HepG2 (cell line): ENCODE measurements around the gene VPS9D1. TPM values are rescaled to one million over a fixed set of nuclear protein-coding genes. Genes with fewer than 3 reads are reported as not detected.
A peak's percentile ranks its signal among the peaks of the same experiment; 100 is the strongest.
"Not testable (repeated sequence)": the region's sequence is repeated elsewhere in the genome, so short reads cannot be mapped to it uniquely, and the experiment has no call there.

Experiments
- ATAC-seq: fragments of 200-7000 bp; cut with Tn5 transposase; 3 replicates; pipeline ENCODE4 v1.9.1; 2020; ENCODE audit warnings: mild to moderate bottlenecking, moderate library complexity
- BruUV-seq: library from RNA; stranded (reverse); fragments of 400-500 nt; replicated peaks from 2 replicates; lab custom pipeline; 2021; lab: Mats Ljungman, UMichigan
- CTCF ChIA-PET: fragments of 300-600 bp; formaldehyde crosslinking; extraction: SDS; loops from one replicate; lab custom pipeline; 2021; ENCODE audit warnings: low total read pairs, inconsistent platforms, low intra/inter-chr PET ratio; lab: Yijun Ruan, JAX
- POLR2A ChIA-PET: fragments of 350-600 bp; sonication (Branson Sonifier 250); formaldehyde crosslinking; loops from one replicate; lab custom pipeline; 2020; ENCODE audit warnings: antibody characterized with exemption, inconsistent platforms; lab: Yijun Ruan, JAX
- DNase-seq: peaks from one replicate; pipeline ENCODE4 v3.0.0-alpha.2; 2015; ENCODE audit warnings: low spot score
- FAIRE-seq: peaks from 3 replicates; lab custom pipeline; 2011; peaks lifted over from hg19 to GRCh38; lab: Jason Lieb, UNC
- H2AFZ ChIP-seq: one replicate; pipeline ENCODE4 v1.6.1; 2011; ENCODE audit warnings: low read length, inconsistent platforms
- H3K27ac ChIP-seq: fragments of 300-600 bp; 3 replicates; pipeline ENCODE4 v1.8.0; 2011; ENCODE audit warnings: mixed run types, mild to moderate bottlenecking, mixed read lengths, low read length, inconsistent platforms; ENCODE audit not compliant: insufficient read depth; ENCODE audit errors: extremely low read length
- H3K27me3 ChIP-seq, 2 experiments: fragments of 200-600 bp in 1 of 2; 2 replicates in 1 of 2; 3 replicates in 1 of 2; pipeline versions ENCODE4 v1.6.0 to v1.8.0; 2011; ENCODE audit warnings: low read length in 2 of 2, mild to moderate bottlenecking in 2 of 2, moderate library complexity in 2 of 2, inconsistent platforms in 1 of 2; ENCODE audit not compliant: insufficient read depth in 2 of 2, control insufficient read depth in 1 of 2
- H3K36me3 ChIP-seq, 2 experiments: fragments of 200-600 bp in 1 of 2; replicated peaks in 1 of 2; 2 replicates in 1 of 2; 3 replicates in 1 of 2; pipeline versions ENCODE4 v1.5.1 to v1.8.0; 2011; ENCODE audit warnings: low read length in 2 of 2, inconsistent platforms in 1 of 2; ENCODE audit not compliant: insufficient read depth in 2 of 2, control insufficient read depth in 1 of 2
- H3K4me1 ChIP-seq: 2 replicates; pipeline ENCODE4 v1.5.1; 2012; ENCODE audit warnings: low read length, inconsistent platforms; ENCODE audit not compliant: insufficient read depth
- H3K4me2 ChIP-seq: 2 replicates; pipeline ENCODE4 v1.6.0; 2011; ENCODE audit warnings: low read depth, low read length, inconsistent platforms
- H3K4me3 ChIP-seq, 3 experiments: fragments of 200-600 bp in 1 of 3; sonication (generic), shearing (Covaris generic) in 1 of 3; replicated peaks in 1 of 3; 2 replicates each; pipeline ENCODE4 v1.5.1; 2011 to 2016; ENCODE audit warnings: low read length in 3 of 3, inconsistent platforms in 2 of 3, low read depth in 2 of 3, mild to moderate bottlenecking in 2 of 3, control low read depth in 1 of 3, mixed read lengths in 1 of 3; ENCODE audit not compliant: insufficient read depth in 1 of 3
- H3K79me2 ChIP-seq: one replicate; pipeline ENCODE4 v1.6.1; 2011; ENCODE audit warnings: low read length, inconsistent platforms; ENCODE audit not compliant: insufficient read depth
- H3K9ac ChIP-seq: 2 replicates; pipeline ENCODE4 v1.6.0; 2011; ENCODE audit warnings: mild to moderate bottlenecking, low read depth, low read length, inconsistent platforms; ENCODE audit not compliant: insufficient read depth
- H3K9me3 ChIP-seq: 2 replicates; pipeline ENCODE4 v1.5.1; 2012; ENCODE audit warnings: mild to moderate bottlenecking, low read length
- H4K20me1 ChIP-seq: 2 replicates; pipeline ENCODE4 v1.6.0; 2011; ENCODE audit warnings: inconsistent platforms, mild to moderate bottlenecking, low read length, moderate library complexity; ENCODE audit not compliant: insufficient read depth
- ARNTL ChIP-seq: sonication (generic); formaldehyde crosslinking; IDR thresholded peaks from 2 replicates; pipeline ENCODE4 v1.4.0; 2020; ENCODE audit warnings: mild to moderate bottlenecking, missing genetic modification reagents
- ETV5 ChIP-seq: IDR thresholded peaks from 2 replicates; pipeline ENCODE4 v1.6.1; 2018; ENCODE audit warnings: missing biosample characterization, missing genetic modification reagents, inconsistent platforms, borderline replicate concordance
- FOXA1 ChIP-seq, 2 experiments: fragments of 450-650 bp in 1 of 2; sonication (generic) in 1 of 2; formaldehyde crosslinking in 1 of 2; IDR thresholded peaks; 2 replicates each; pipeline versions ENCODE4 v1.4.0 to v1.6.1; 2016 to 2020; ENCODE audit warnings: missing genetic modification reagents in 1 of 2
- KLF12 ChIP-seq: sonication (generic); formaldehyde crosslinking; IDR thresholded peaks from 2 replicates; pipeline ENCODE4 v1.4.0; 2020; ENCODE audit warnings: missing genetic modification reagents, borderline replicate concordance
- NFE2 ChIP-seq: sonication (generic); formaldehyde crosslinking; IDR thresholded peaks from 2 replicates; pipeline ENCODE4 v1.4.0; 2020; ENCODE audit warnings: missing genetic modification reagents
- NFYB ChIP-seq: sonication (generic); formaldehyde crosslinking; IDR thresholded peaks from 2 replicates; pipeline ENCODE4 v1.4.0; 2020; ENCODE audit warnings: missing genetic modification reagents
- NR1H2 ChIP-seq: sonication (generic); formaldehyde crosslinking; IDR thresholded peaks from 2 replicates; pipeline ENCODE4 v1.8.1; 2022; ENCODE audit warnings: low read depth, missing genetic modification reagents, borderline replicate concordance
- REL ChIP-seq: sonication (generic); formaldehyde crosslinking; conservative IDR thresholded peaks from 2 replicates; pipeline ENCODE4 v1.8.0; 2022; ENCODE audit warnings: mild to moderate bottlenecking, missing genetic modification reagents, moderate library complexity
- SRSF1 ChIP-seq: fragments of 200-400 bp; formaldehyde crosslinking; optimal IDR thresholded peaks from 2 replicates; pipeline ENCODE3; 2017; ENCODE audit warnings: mild to moderate bottlenecking, low read depth, low read length, moderate library complexity
- SYNCRIP ChIP-seq: fragments of 200-400 bp; formaldehyde crosslinking; IDR thresholded peaks from 2 replicates; pipeline ENCODE4 v1.6.1; 2018; ENCODE audit warnings: mild to moderate bottlenecking, low read depth, low read length; ENCODE audit not compliant: insufficient read depth
- ZKSCAN8 ChIP-seq: IDR thresholded peaks from 2 replicates; pipeline ENCODE4 v1.6.1; 2016; ENCODE audit warnings: borderline replicate concordance, missing genetic modification reagents, missing compliant biosample characterization
- ZNF326 ChIP-seq: sonication (generic); formaldehyde crosslinking; IDR thresholded peaks from 2 replicates; pipeline ENCODE4 v1.4.0; 2020; ENCODE audit warnings: missing genetic modification reagents, borderline replicate concordance
- ZNF34 ChIP-seq: sonication (generic); formaldehyde crosslinking; IDR thresholded peaks from 2 replicates; pipeline ENCODE4 v1.4.0; 2020; ENCODE audit warnings: mild to moderate bottlenecking, missing genetic modification reagents, borderline replicate concordance
- ZNF556 ChIP-seq: sonication (generic); formaldehyde crosslinking; IDR thresholded peaks from 2 replicates; pipeline ENCODE4 v1.4.0; 2020; ENCODE audit warnings: mild to moderate bottlenecking, missing genetic modification reagents, borderline replicate concordance
- ZNF572 ChIP-seq: sonication (generic); formaldehyde crosslinking; IDR thresholded peaks from 2 replicates; pipeline ENCODE4 v1.5.1; 2020; ENCODE audit warnings: mild to moderate bottlenecking, missing genetic modification reagents
- ZNF577 ChIP-seq: sonication (generic); formaldehyde crosslinking; IDR thresholded peaks from 2 replicates; pipeline ENCODE4 v1.4.0; 2020; ENCODE audit warnings: mild to moderate bottlenecking, low read depth, missing genetic modification reagents, borderline replicate concordance
- ZNF589 ChIP-seq: sonication (generic); formaldehyde crosslinking; conservative IDR thresholded peaks from 2 replicates; pipeline ENCODE4 v1.8.0; 2022; ENCODE audit warnings: mild to moderate bottlenecking, moderate library complexity, missing genetic modification reagents
- ZNF639 ChIP-seq: conservative IDR thresholded peaks from 2 replicates; pipeline ENCODE4 v1.6.1; 2018; ENCODE audit warnings: missing genetic modification reagents
- ZNF660 ChIP-seq: sonication (generic); formaldehyde crosslinking; IDR thresholded peaks from 2 replicates; pipeline ENCODE4 v1.5.1; 2020; ENCODE audit warnings: mild to moderate bottlenecking, low read depth, missing genetic modification reagents, borderline replicate concordance
- ZNF670 ChIP-seq: sonication (generic); formaldehyde crosslinking; IDR thresholded peaks from 2 replicates; pipeline ENCODE4 v1.8.0; 2022; ENCODE audit warnings: mild to moderate bottlenecking, missing genetic modification reagents, borderline replicate concordance
- ZNF672 ChIP-seq: sonication (generic); formaldehyde crosslinking; IDR thresholded peaks from 2 replicates; pipeline ENCODE4 v1.8.1; 2022; ENCODE audit warnings: missing genetic modification reagents
- WGBS: methylation state at CpG from one replicate; pipeline ENCODE4 v1.1.6; 2017; ENCODE audit warnings: low lambda C conversion rate; 5-methylcytosine and 5-hydroxymethylcytosine counted together
- in situ Hi-C: cut with HindIII; loops from 2 replicates; pipeline ENCODE4 v1.10.0; 2017; ENCODE audit warnings: low pct_unique_long_range_greater_than_20kb; ENCODE audit not compliant: extremely low pct_ligation_motif_present
- intact Hi-C: fragments of 100-400 bp; cut with micrococcal nuclease; formaldehyde crosslinking; loops from one replicate; pipeline ENCODE4 v1.10.0; 2022; ENCODE audit not compliant: unreplicated experiment
- polyA plus RNA-seq, 8 experiments: library from polyadenylated mRNA; depleted of rRNA in 3 of 8; stranded (reverse) in 7 of 8; unstranded in 1 of 8; fragments of >200 nt; fragmentation: Illumina TruSeq in 4 of 8; extraction: Trizol in 4 of 8; gene quantifications; 2 replicates each; pipeline versions ENCODE4 v1.2.1 to v1.2.3, GENCODE V29; 2011 to 2016; ENCODE audit warnings: low read depth in 4 of 8, missing spikeins in 1 of 8, mixed read lengths in 1 of 8; ENCODE audit not compliant: insufficient read depth in 1 of 8
- total RNA-seq, 5 experiments: library from RNA; depleted of rRNA; stranded (reverse); fragments of >200 nt; fragmentation: Illumina TruSeq; extraction: Trizol; gene quantifications; 2 replicates each; pipeline ENCODE4 v1.2.3, GENCODE V29; 2016; ENCODE audit warnings: low read depth in 1 of 5

Gene VPS9D1
- total and polyA plus RNA-seq, 2 of the 13 experiments (the other 11 are each of a cell fraction or from before 2014, with no cell fraction given), result 10.1 to 13.2 TPM

GRCh38 chr16:89694784-89695085 lies 26.0 kb downstream of the VPS9D1 start (continued):
- TF ChIP-seq ZNF34 (0 out of 2 replicates have a peak, but pooled peaks have one; percentile 90), ZNF589 (CRISPR knock-in tag) (0 out of 2 replicates have a peak, but pooled peaks have one; percentile 46), ZNF556 (0 out of 2 replicates have a peak, but pooled peaks have one; percentile 19), ZNF670 (CRISPR knock-in tag) (peak; percentile 21; the same call in 1 of the 2 replicates), SRSF1 (peak; percentile 52), ETV5 (CRISPR knock-in tag) (peak; percentile 39; the same call in 1 of the 2 replicates), FOXA1 (CRISPR knock-in tag; IDR thresholded peaks at IDR 0.05) (0 out of 2 replicates have a peak, but pooled peaks have one; percentile 2), ZNF577 (CRISPR knock-in tag) (0 out of 2 replicates have a peak, but pooled peaks have one; percentile 53), ZNF672 (CRISPR knock-in tag) (peak; percentile 74; the same call in 1 of the 2 replicates), KLF12 (CRISPR knock-in tag) (peak; percentile 34; the same call in 1 of the 2 replicates)
- TF ChIP-seq FOXA1 (IDR thresholded peaks at IDR 0.05), result not testable (repeated sequence)

GRCh38 chr16:89693931-89694783 lies 26.5 kb downstream of the VPS9D1 start:
- WGBS, result 66% methylated on average over 16 of the region's 32 CpGs
- FAIRE-seq (peak; percentile 43), DNase-seq (peak; percentile 32), ATAC-seq (peak; percentile 49)
- Histone ChIP-seq H3K9ac (peak overlapping the region; percentile 29; the same call in 1 of the 2 replicates), H3K9me3 (no peaks in the 10 kb centered on the region), H3K4me3 (peak overlapping the region in 2 of 3 experiments; percentile 17 to 18; a peak in 3 of 6 replicates), H3K27me3 (no peaks in the 10 kb centered on the region), H4K20me1 (no peaks in the 10 kb centered on the region), H3K4me2 (peak overlapping the region; percentile 56), H3K36me3 (peaks cover 5 to 12% of the 10 kb centered on the region in 2 experiments; a peak in 2 of 5 replicates), H3K4me1 (peaks cover 71% of the 10 kb centered on the region), H2AFZ (no peak overlapping the region), H3K27ac (peak overlapping the region; percentile 30), H3K79me2 (peaks cover under 1% of the 10 kb centered on the region)
- intact Hi-C loops (no loop called here), in situ Hi-C loops (no loop called here)
- CTCF ChIA-PET, result no interaction called here
- BruUV-seq, result no TSS peak
- POLR2A ChIA-PET, result interaction anchor here (0.7 to 1.8 kb wide), 5 partner anchors 9 to 225 kb away, joined by 3 to 8 read pairs (median 5); partner anchors contain the start of genes MC1R and TCF25
- TF ChIP-seq ZNF639 (CRISPR knock-in tag) (no peak), ZNF660 (CRISPR knock-in tag) (peak; percentile 40; the same call in 1 of the 2 replicates), REL (no peak), ZNF326 (no peak), ZKSCAN8 (no peak), ZNF572 (CRISPR knock-in tag) (no peak; the same call in 1 of the 2 replicates), ARNTL (peak; percentile 81; the same call in 1 of the 2 replicates), SYNCRIP (no peak), NFE2 (CRISPR knock-in tag) (no peak), NR1H2 (CRISPR knock-in tag) (peak; percentile 37; the same call in 1 of the 2 replicates), NFYB (CRISPR knock-in tag) (no peak)
